Mammary epithelial cell (primary cell): ENCODE measurements around the gene GDPD4.

ENCODE experiments used
- EZH2 ChIP-seq: IDR thresholded peaks from 2 replicates; pipeline ENCODE4 v1.6.1; 2012; ENCODE audit warnings: low read length, inconsistent platforms, borderline replicate concordance
- TF ChIP-seq, protein P1 (sequence below), 2 donors: IDR thresholded peaks in 1 of 2; conservative IDR thresholded peaks in 1 of 2; 2 replicates each; pipeline ENCODE4 v1.5.1; 2011 to 2012; ENCODE audit warnings: inconsistent platforms in 2 of 2, low read length in 2 of 2, mild to moderate bottlenecking in 2 of 2, control low read depth in 1 of 2, low read depth in 1 of 2; ENCODE audit not compliant: insufficient read depth in 1 of 2; ENCODE audit errors: extremely low read depth in 1 of 2

DNA sequence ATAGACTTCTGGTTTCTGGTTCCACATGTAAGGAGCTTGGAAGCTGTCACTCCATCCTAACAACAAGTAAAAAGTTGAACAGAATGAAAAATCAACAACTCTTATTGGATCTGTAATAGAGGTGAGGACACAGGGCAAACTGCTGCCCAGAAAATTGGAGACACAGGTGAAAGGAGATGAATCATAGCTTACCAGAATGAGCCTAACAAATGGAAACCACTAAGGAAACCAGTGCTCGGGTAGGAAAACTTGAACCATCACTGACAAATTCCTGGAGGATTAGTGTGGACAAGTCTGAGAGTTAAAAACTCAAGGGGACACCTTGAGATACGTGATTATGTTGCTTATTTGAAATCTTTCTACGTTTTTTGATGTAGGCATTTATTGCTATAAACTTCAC is 52.1 kb downstream of the GDPD4 start:
- TF ChIP-seq, protein P1, sequence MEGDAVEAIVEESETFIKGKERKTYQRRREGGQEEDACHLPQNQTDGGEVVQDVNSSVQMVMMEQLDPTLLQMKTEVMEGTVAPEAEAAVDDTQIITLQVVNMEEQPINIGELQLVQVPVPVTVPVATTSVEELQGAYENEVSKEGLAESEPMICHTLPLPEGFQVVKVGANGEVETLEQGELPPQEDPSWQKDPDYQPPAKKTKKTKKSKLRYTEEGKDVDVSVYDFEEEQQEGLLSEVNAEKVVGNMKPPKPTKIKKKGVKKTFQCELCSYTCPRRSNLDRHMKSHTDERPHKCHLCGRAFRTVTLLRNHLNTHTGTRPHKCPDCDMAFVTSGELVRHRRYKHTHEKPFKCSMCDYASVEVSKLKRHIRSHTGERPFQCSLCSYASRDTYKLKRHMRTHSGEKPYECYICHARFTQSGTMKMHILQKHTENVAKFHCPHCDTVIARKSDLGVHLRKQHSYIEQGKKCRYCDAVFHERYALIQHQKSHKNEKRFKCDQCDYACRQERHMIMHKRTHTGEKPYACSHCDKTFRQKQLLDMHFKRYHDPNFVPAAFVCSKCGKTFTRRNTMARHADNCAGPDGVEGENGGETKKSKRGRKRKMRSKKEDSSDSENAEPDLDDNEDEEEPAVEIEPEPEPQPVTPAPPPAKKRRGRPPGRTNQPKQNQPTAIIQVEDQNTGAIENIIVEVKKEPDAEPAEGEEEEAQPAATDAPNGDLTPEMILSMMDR (conservative IDR thresholded peaks at IDR 0.05 in 1 of 2, IDR thresholded peaks at IDR 0.05 in 1 of 2; ENCODE audit: extremely low read depth in 1 of 2, insufficient read depth in 1 of 2, low read depth in 1 of 2, low read length in 2 of 2): no peak
- TF ChIP-seq EZH2: no peak
